Right lung (tissue), 5 donors: ENCODE data around the gene CCDC152. TPM values are rescaled to one million over a fixed set of nuclear protein-coding genes. Genes with fewer than 3 reads are reported as not detected.
A peak's percentile ranks its signal among the peaks of the same experiment; 100 is the strongest.
"Not testable (repeated sequence)": the region's sequence is repeated elsewhere in the genome, so short reads cannot be mapped to it uniquely, and the experiment has no call there.

ENCODE experiments used
- DNase-seq, 2 donors: peaks; one replicate each; pipeline ENCODE4 v3.0.0-alpha.2; 2013
- polyA plus RNA-seq, 5 donors: library from polyadenylated mRNA; unstranded; fragments of 120-200 nt; gene quantifications; one replicate each; pipeline versions ENCODE4 v1.2.1 to v1.2.3, GENCODE V29; 2013; ENCODE audit warnings: inconsistent platforms in 1 of 5, low replicate concordance in 1 of 5; ENCODE audit not compliant: insufficient read length in 5 of 5, insufficient read depth in 1 of 5

Gene CCDC152
- polyA plus RNA-seq, 5 donors, result 10.8 to 28.4 (median 21.3) TPM

- DNase-seq, result no peak
Observed at GRCh38 chr5:42810834-42811590, 54.4 kb downstream of the CCDC152 start.

- DNase-seq, result peak; percentile 92 to 93
Observed at GRCh38 chr5:42811591-42812446, 55.2 kb downstream of the CCDC152 start, which contains the start of gene SELENOP. Gene SELENOP (minus strand): TSS chr5:42811892. CDS start chr5:42808353, 3,539 bp downstream.

- no peak for DNase-seq
Observed at GRCh38 chr5:42812620-42813019, 56.0 kb downstream of the CCDC152 start.

GRCh38 chr5:42813533-42813932 lies 56.9 kb downstream of the CCDC152 start:
- no peak for DNase-seq

- DNase-seq, result not testable (repeated sequence)
Observed at GRCh38 chr5:42816546-42816945, 59.9 kb downstream of the CCDC152 start.

- no peak for DNase-seq
Observed at GRCh38 chr5:42819745-42820144, 63.1 kb downstream of the CCDC152 start.

GRCh38 chr5:42822548-42822947 lies 65.9 kb downstream of the CCDC152 start:
- DNase-seq, result no peak

GRCh38 chr5:42824347-42824976 lies 67.8 kb downstream of the CCDC152 start:
- no peak for DNase-seq

- no peak for DNase-seq
Observed at GRCh38 chr5:42825422-42826148, 69.0 kb downstream of the CCDC152 start.

- DNase-seq, result no peak
Observed at GRCh38 chr5:42826757-42827515, 70.3 kb downstream of the CCDC152 start.

GRCh38 chr5:42828671-42829070 lies 72.1 kb downstream of the CCDC152 start:
- DNase-seq, result peak in 1 of 2 donors; percentile 71

GRCh38 chr5:42830924-42831323 lies 74.3 kb downstream of the CCDC152 start:
- DNase-seq, result no peak

- DNase-seq, result no peak
Observed at GRCh38 chr5:42832060-42832459, 75.4 kb downstream of the CCDC152 start.

GRCh38 chr5:42836070-42836769 lies 79.6 kb downstream of the CCDC152 start:
- no peak for DNase-seq

GRCh38 chr5:42837601-42838000 lies 81.0 kb downstream of the CCDC152 start:
- no peak for DNase-seq

- peak in 1 of 2 donors; percentile 55 for DNase-seq
Observed at GRCh38 chr5:42839196-42839595, 82.6 kb downstream of the CCDC152 start.

GRCh38 chr5:42840269-42840668 lies 83.7 kb downstream of the CCDC152 start:
- peak; percentile 87 to 94 for DNase-seq

GRCh38 chr5:42840842-42841567 lies 84.4 kb downstream of the CCDC152 start:
- DNase-seq, result no peak

GRCh38 chr5:42842921-42843641 lies 86.5 kb downstream of the CCDC152 start:
- no peak for DNase-seq
